Trophoblast cell (in vitro differentiated cells and primary cell): ENCODE results near the gene GZMA.
"Not testable (repeated sequence)": the region's sequence is repeated elsewhere in the genome, so short reads cannot be mapped to it uniquely, and the experiment has no call there.

ENCODE experiments used
- DNase-seq, 2 donors: peaks; one replicate each; pipeline ENCODE4 v3.0.0-alpha.2; 2016
- H2AFZ ChIP-seq: 2 replicates; pipeline ENCODE4 v1.6.1; 2013; ENCODE audit warnings: low read length, moderate library complexity, mild to moderate bottlenecking; ENCODE audit not compliant: insufficient read depth, poor library complexity
- H2AK5ac ChIP-seq: 2 replicates; pipeline ENCODE4 v1.6.1; 2013; ENCODE audit warnings: mild to moderate bottlenecking, low read length
- H2BK120ac ChIP-seq: 2 replicates; pipeline ENCODE4 v1.6.1; 2013; ENCODE audit warnings: low read length, mild to moderate bottlenecking, moderate library complexity; ENCODE audit not compliant: insufficient read depth, poor library complexity
- H2BK12ac ChIP-seq: 2 replicates; pipeline ENCODE4 v1.6.1; 2013; ENCODE audit warnings: mild to moderate bottlenecking, low read length, moderate library complexity
- H2BK5ac ChIP-seq: 2 replicates; pipeline ENCODE4 v1.6.1; 2013; ENCODE audit warnings: low read length, low read depth, moderate library complexity, mild to moderate bottlenecking; ENCODE audit not compliant: poor library complexity
- H3K14ac ChIP-seq: 2 replicates; pipeline ENCODE4 v1.6.1; 2013; ENCODE audit warnings: mild to moderate bottlenecking, low read length
- H3K18ac ChIP-seq: 2 replicates; pipeline ENCODE4 v1.6.1; 2013; ENCODE audit warnings: mild to moderate bottlenecking, low read length
- H3K23ac ChIP-seq: 2 replicates; pipeline ENCODE4 v1.6.1; 2013; ENCODE audit warnings: low read length
- H3K27ac ChIP-seq: 2 replicates; pipeline ENCODE4 v1.5.1; 2013; ENCODE audit warnings: low read depth, mild to moderate bottlenecking, inconsistent platforms, low read length, moderate library complexity
- H3K27me3 ChIP-seq: 2 replicates; pipeline ENCODE4 v1.6.1; 2013; ENCODE audit warnings: inconsistent platforms, mild to moderate bottlenecking, low read length, moderate library complexity; ENCODE audit not compliant: insufficient read depth
- H3K36me3 ChIP-seq, 2 experiments: 1 replicate in 1 of 2; 2 replicates in 1 of 2; pipeline ENCODE4 v1.6.1; 2013; ENCODE audit warnings: low read length in 2 of 2, mild to moderate bottlenecking in 2 of 2, moderate library complexity in 1 of 2; ENCODE audit not compliant: insufficient read depth in 2 of 2, control insufficient read depth in 1 of 2
- H3K4ac ChIP-seq: 2 replicates; pipeline ENCODE4 v1.6.1; 2013; ENCODE audit warnings: low read depth, mild to moderate bottlenecking, low read length, moderate library complexity
- H3K4me1 ChIP-seq, 2 experiments: 1 replicate in 1 of 2; 2 replicates in 1 of 2; pipeline ENCODE4 v1.6.1; 2013; ENCODE audit warnings: low read length in 2 of 2, mild to moderate bottlenecking in 2 of 2, moderate library complexity in 1 of 2; ENCODE audit not compliant: insufficient read depth in 2 of 2, control insufficient read depth in 1 of 2
- H3K4me2 ChIP-seq: 2 replicates; pipeline ENCODE4 v1.6.1; 2013; ENCODE audit warnings: inconsistent platforms, mild to moderate bottlenecking, low read length, moderate library complexity
- H3K4me3 ChIP-seq: 2 replicates; pipeline ENCODE4 v1.5.1; 2013; ENCODE audit warnings: mild to moderate bottlenecking, low read depth, low read length, inconsistent platforms
- H3K79me1 ChIP-seq: one replicate; pipeline ENCODE4 v1.6.1; 2013; ENCODE audit warnings: low read length
- H3K79me2 ChIP-seq: 2 replicates; pipeline ENCODE4 v1.6.1; 2013; ENCODE audit warnings: low read length, mild to moderate bottlenecking; ENCODE audit not compliant: control insufficient read depth, insufficient read depth, poor library complexity
- H3K9ac ChIP-seq: 2 replicates; pipeline ENCODE4 v1.6.1; 2013; ENCODE audit warnings: mild to moderate bottlenecking, low read length
- H3K9me3 ChIP-seq: 2 replicates; pipeline ENCODE4 v1.6.1; 2013; ENCODE audit warnings: low read depth, mild to moderate bottlenecking, control low read depth, inconsistent platforms, low read length; ENCODE audit not compliant: insufficient read depth
- H4K12ac ChIP-seq: 2 replicates; pipeline ENCODE4 v1.6.1; 2013; ENCODE audit warnings: low read depth, mild to moderate bottlenecking, low read length, moderate library complexity
- H4K8ac ChIP-seq: 2 replicates; pipeline ENCODE4 v1.6.1; 2013; ENCODE audit warnings: low read depth, mild to moderate bottlenecking, low read length, moderate library complexity
- H4K91ac ChIP-seq: one replicate; pipeline ENCODE4 v1.6.1; 2013; ENCODE audit warnings: low read depth, mild to moderate bottlenecking, low read length, moderate library complexity
- WGBS: extraction: QIAGEN DNeasy Blood & Tissue Kit; methylation state at CpG from one replicate; pipeline ENCODE4 v1.1.7; 2013; ENCODE audit warnings: missing lambda C conversion rate; ENCODE audit not compliant: insufficient read length, insufficient coverage; ENCODE audit errors: extremely low coverage; 5-methylcytosine and 5-hydroxymethylcytosine counted together

Gene GZMA

GRCh38 chr5:55089301-55089700, 13.1 kb upstream of the GZMA start:
- H4K91ac ChIP-seq: not testable (repeated sequence)

DNA sequence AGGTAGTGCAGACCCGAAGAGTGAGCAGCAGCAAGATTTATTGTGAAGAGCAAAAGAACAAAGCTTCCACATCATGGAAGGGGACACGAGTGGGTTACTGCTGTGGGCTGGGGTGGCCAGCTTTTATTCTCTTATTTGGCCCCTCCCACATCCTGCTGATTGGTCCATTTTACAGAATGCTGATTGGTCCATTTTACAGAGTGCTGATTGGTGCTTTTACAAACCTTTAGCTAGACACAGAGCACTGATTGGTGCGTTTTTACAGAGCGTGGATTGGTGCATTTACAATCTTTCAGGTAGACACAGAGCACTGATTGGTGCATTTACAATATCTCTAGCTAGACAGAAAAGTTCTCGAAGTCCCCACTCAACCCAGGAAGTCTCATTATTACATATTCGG, 11.4 kb upstream of the GZMA start:
- H3K36me3 ChIP-seq, H3K9ac ChIP-seq, H3K4ac ChIP-seq, H2AK5ac ChIP-seq, H2AFZ ChIP-seq, H3K14ac ChIP-seq, H3K4me1 ChIP-seq, H2BK120ac ChIP-seq, DNase-seq, H3K27ac ChIP-seq, H3K18ac ChIP-seq, H2BK12ac ChIP-seq, H3K4me3 ChIP-seq, H4K12ac ChIP-seq, H4K8ac ChIP-seq, H3K9me3 ChIP-seq, H3K79me2 ChIP-seq, H4K91ac ChIP-seq, H3K23ac ChIP-seq, H3K27me3 ChIP-seq, H3K4me2 ChIP-seq, H2BK5ac ChIP-seq, H3K79me1 ChIP-seq: not testable (repeated sequence)
- no CpG with 5 or more reads among the region's 6 CpGs for WGBS

More at GRCh38 chr5:55089301-55089700, 13.1 kb upstream of the GZMA start:
- not testable (repeated sequence) for H4K12ac ChIP-seq, H3K27ac ChIP-seq, H2AK5ac ChIP-seq, H3K4me1 ChIP-seq, H3K36me3 ChIP-seq, H3K4me2 ChIP-seq, H3K9me3 ChIP-seq, H3K79me2 ChIP-seq, H4K8ac ChIP-seq, DNase-seq, H3K27me3 ChIP-seq, H3K4me3 ChIP-seq, H3K18ac ChIP-seq, H3K14ac ChIP-seq, H3K23ac ChIP-seq, H3K79me1 ChIP-seq, H2BK120ac ChIP-seq, H2BK5ac ChIP-seq, H2AFZ ChIP-seq, H2BK12ac ChIP-seq, H3K4ac ChIP-seq, H3K9ac ChIP-seq
- WGBS: no CpG with 5 or more reads among the region's 2 CpGs

- no peak overlapping the region for H3K14ac ChIP-seq
- H3K36me3 ChIP-seq: no peaks in the 10 kb centered on the region
- H3K18ac ChIP-seq: no peak overlapping the region
- H2BK12ac ChIP-seq: no peak overlapping the region
- H3K4me2 ChIP-seq: no peak overlapping the region
- no CpG with 5 or more reads among the region's 3 CpGs for WGBS
- no peak overlapping the region for H3K9ac ChIP-seq
- no peak overlapping the region for H2AK5ac ChIP-seq
- peaks cover 5% of the 10 kb centered on the region for H3K9me3 ChIP-seq
- no peaks in the 10 kb centered on the region for H3K79me2 ChIP-seq
- H3K4me1 ChIP-seq: no peaks in the 10 kb centered on the region
- H4K91ac ChIP-seq: no peak overlapping the region
- H4K8ac ChIP-seq: no peak overlapping the region
- no peaks in the 10 kb centered on the region for H3K27me3 ChIP-seq
- H3K79me1 ChIP-seq: no peaks in the 10 kb centered on the region
- H3K27ac ChIP-seq: no peak overlapping the region
- H3K23ac ChIP-seq: no peak overlapping the region
- H3K4ac ChIP-seq: no peak overlapping the region
- DNase-seq: no peak
- H2BK120ac ChIP-seq: no peak overlapping the region
- no peak overlapping the region for H3K4me3 ChIP-seq
- no peak overlapping the region for H4K12ac ChIP-seq
- H2AFZ ChIP-seq: no peak overlapping the region
- no peak overlapping the region for H2BK5ac ChIP-seq
Observed at GRCh38 chr5:55096182-55096581, 6.3 kb upstream of the GZMA start.

DNA sequence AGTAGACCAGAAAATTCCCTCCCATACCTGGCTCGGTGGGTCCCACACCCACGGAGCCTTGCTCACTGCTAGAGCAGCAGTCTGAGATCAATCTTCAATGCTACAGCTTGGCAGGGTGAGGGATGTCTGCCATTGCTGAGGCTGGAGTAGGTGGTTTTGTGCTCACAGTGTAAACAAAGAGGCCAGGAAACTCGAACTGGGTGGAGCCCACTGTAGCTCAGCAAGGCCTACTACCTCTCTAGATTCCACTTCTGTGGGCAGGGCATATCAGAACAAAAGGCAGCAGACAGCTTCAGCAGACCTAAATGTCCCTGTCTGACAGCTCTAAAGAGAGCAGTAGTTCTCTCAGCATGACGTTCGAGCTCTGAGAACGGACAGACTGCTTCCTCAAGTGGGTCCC, 5.6 kb upstream of the GZMA start:
- Histone ChIP-seq H2AFZ (no peak overlapping the region), H2AK5ac (no peak overlapping the region), H3K18ac (no peak overlapping the region), H3K9me3 (peaks cover 5% of the 10 kb centered on the region), H2BK5ac (no peak overlapping the region), H3K14ac (no peak overlapping the region), H4K12ac (no peak overlapping the region), H3K27ac (no peak overlapping the region), H3K79me1 (no peaks in the 10 kb centered on the region), H3K4me3 (no peak overlapping the region), H3K4ac (no peak overlapping the region), H3K9ac (no peak overlapping the region), H2BK12ac (no peak overlapping the region), H3K4me1 (no peaks in the 10 kb centered on the region), H3K27me3 (no peaks in the 10 kb centered on the region), H4K8ac (no peak overlapping the region), H2BK120ac (no peak overlapping the region), H3K36me3 (no peaks in the 10 kb centered on the region), H3K79me2 (no peaks in the 10 kb centered on the region), H3K4me2 (no peak overlapping the region), H3K23ac (no peak overlapping the region), H4K91ac (no peak overlapping the region)
- no peak for DNase-seq
- no CpG with 5 or more reads among the region's 6 CpGs for WGBS

DNA sequence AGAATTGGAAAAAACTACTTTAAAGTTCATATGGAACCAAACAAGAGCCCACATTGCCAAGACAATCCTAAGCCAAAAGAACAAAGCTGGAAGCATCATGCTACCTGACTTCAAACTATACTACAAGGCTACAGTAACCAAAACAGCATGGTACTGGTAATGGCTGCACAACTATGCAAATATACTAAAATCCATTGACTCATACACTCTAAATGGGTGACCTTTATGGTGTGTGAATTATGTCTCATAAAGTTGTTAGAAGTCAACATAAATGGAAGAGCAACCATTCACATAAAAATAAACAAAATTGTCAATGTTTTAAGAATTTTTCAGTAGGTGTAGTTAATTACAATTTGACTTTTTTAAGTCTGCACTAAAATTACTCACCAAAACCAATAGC, 1.3 kb upstream of the GZMA start:
- H2AK5ac ChIP-seq, H3K27me3 ChIP-seq, H4K91ac ChIP-seq, H2BK12ac ChIP-seq, H3K4me1 ChIP-seq, H2BK5ac ChIP-seq, DNase-seq, H3K9ac ChIP-seq, H3K18ac ChIP-seq, H4K12ac ChIP-seq, H3K36me3 ChIP-seq, H3K4me3 ChIP-seq, H3K79me2 ChIP-seq, H2AFZ ChIP-seq, H4K8ac ChIP-seq, H3K23ac ChIP-seq, H3K4ac ChIP-seq, H3K79me1 ChIP-seq, H2BK120ac ChIP-seq, H3K14ac ChIP-seq, H3K27ac ChIP-seq, H3K9me3 ChIP-seq, H3K4me2 ChIP-seq: not testable (repeated sequence)
